ENCODE data around the gene AGO3.

DNA sequence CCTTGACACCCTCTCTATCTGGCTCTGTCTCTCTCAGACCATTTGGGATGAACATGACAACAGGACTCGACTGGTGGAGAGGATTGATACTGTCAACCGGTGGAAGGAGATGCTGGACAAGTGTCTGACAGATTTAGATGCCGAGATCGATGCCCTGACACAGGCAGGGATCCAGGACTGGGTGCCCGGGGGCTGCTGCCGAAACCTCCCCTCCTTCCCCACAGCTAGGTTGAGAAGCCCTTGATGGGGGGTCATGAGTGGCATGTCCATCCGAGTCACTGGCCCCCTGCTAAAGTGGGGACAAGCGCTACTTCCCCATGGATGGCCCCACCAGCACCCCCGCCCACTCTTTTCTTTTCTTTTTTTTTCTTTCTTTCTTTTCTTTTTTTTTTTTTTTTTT is 154.2 kb downstream of the AGO3 start:
- no peak for TF ChIP-seq FOXK2 (IDR thresholded peaks at IDR 0.05)
- no peak for TF ChIP-seq BRCA1 (IDR thresholded peaks at IDR 0.05; ENCODE audit: low read depth, low read length)
- TF ChIP-seq MYB (IDR thresholded peaks at IDR 0.05; ENCODE audit: borderline replicate concordance, low read depth, low read length) = no peak
- no peak for TF ChIP-seq CTCF (IDR thresholded peaks at IDR 0.05 in 2 of 3, conservative IDR thresholded peaks at IDR 0.05 in 1 of 3; ENCODE audit: control insufficient read depth in 2 of 3, extremely low read depth in 1 of 3, insufficient read depth in 1 of 3, low read depth in 3 of 3, low read length in 3 of 3)
- TF ChIP-seq WRNIP1 (IDR thresholded peaks at IDR 0.05; ENCODE audit: borderline replicate concordance, low read depth, low read length) = no peak
- no peak for TF ChIP-seq RFX5 (IDR thresholded peaks at IDR 0.05; ENCODE audit: low read depth, low read length)
- TF ChIP-seq ZNF622 (IDR thresholded peaks at IDR 0.05) = no peak
- TF ChIP-seq CBX5 (IDR thresholded peaks at IDR 0.05; ENCODE audit: low read depth) = no peak
- TF ChIP-seq, protein P1, sequence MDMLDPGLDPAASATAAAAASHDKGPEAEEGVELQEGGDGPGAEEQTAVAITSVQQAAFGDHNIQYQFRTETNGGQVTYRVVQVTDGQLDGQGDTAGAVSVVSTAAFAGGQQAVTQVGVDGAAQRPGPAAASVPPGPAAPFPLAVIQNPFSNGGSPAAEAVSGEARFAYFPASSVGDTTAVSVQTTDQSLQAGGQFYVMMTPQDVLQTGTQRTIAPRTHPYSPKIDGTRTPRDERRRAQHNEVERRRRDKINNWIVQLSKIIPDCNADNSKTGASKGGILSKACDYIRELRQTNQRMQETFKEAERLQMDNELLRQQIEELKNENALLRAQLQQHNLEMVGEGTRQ (IDR thresholded peaks at IDR 0.05; ENCODE audit: borderline replicate concordance, low read depth, low read length) = no peak
- no peak for TF ChIP-seq EZH2 (IDR thresholded peaks at IDR 0.05; ENCODE audit: borderline replicate concordance, control insufficient read depth, low read depth, low read length)
- TF ChIP-seq CEBPB (IDR thresholded peaks at IDR 0.05; ENCODE audit: borderline replicate concordance in 1 of 2, low read depth in 2 of 2, low read length in 2 of 2) = no peak
- no peak for TF ChIP-seq EED (IDR thresholded peaks at IDR 0.05; ENCODE audit: low read depth)
- TF ChIP-seq KDM1A (IDR thresholded peaks at IDR 0.05; ENCODE audit: borderline replicate concordance) = no peak
